A549 (cell line): ENCODE measurements around the gene ARHGAP26. TPM values are rescaled to one million over a fixed set of nuclear protein-coding genes. Genes with fewer than 3 reads are reported as not detected.

ENCODE experiments used
- ATAC-seq, 2 experiments: fragments of 200-7000 bp in 1 of 2; fragments of >200 bp in 1 of 2; cut with Nextera tagmentation in 1 of 2; cut with Tn5 transposase in 1 of 2; 3 replicates each; pipeline versions ENCODE4 v1.8.0 to v1.9.1; 2018 to 2020; ENCODE audit warnings: mild to moderate bottlenecking in 1 of 2, moderate library complexity in 1 of 2
- CTCF ChIA-PET: fragments of 300-600 bp; sonication (Branson Sonifier 250); formaldehyde crosslinking; extraction: SDS; loops from one replicate; lab custom pipeline; 2021; ENCODE audit warnings: antibody characterized with exemption, inconsistent platforms; lab: Yijun Ruan, JAX
- POLR2A ChIA-PET: fragments of 350-600 bp; formaldehyde crosslinking; extraction: SDS; loops from one replicate; lab custom pipeline; 2021; ENCODE audit warnings: antibody characterized with exemption, inconsistent platforms; lab: Yijun Ruan, JAX
- DNase-seq, 2 experiments: peaks; one replicate each; pipeline versions ENCODE4 v3.0.0 to v3.0.0-alpha.2; 2011 to 2016; ENCODE audit warnings: low read depth in 1 of 2, low spot score in 1 of 2
- FAIRE-seq: peaks from 2 replicates; lab custom pipeline; 2011; peaks lifted over from hg19 to GRCh38; lab: Jason Lieb, UNC
- H3K27ac ChIP-seq, 2 experiments: fragments of >200 bp; sonication (Bioruptor Twin); formaldehyde crosslinking; 3 replicates each; pipeline ENCODE4 v1.5.1; 2016 to 2017
- H3K4me1 ChIP-seq: fragments of >200 bp; sonication (Bioruptor Twin); formaldehyde crosslinking; 3 replicates; pipeline ENCODE4 v1.6.1; 2016
- H3K4me2 ChIP-seq: fragments of >200 bp; sonication (Bioruptor Twin); formaldehyde crosslinking; 3 replicates; pipeline ENCODE4 v1.6.1; 2016
- H3K4me3 ChIP-seq: fragments of >200 bp; sonication (Bioruptor Twin); formaldehyde crosslinking; 3 replicates; pipeline ENCODE4 v1.5.1; 2016
- H3K9me3 ChIP-seq: fragments of >200 bp; sonication (Bioruptor Twin); formaldehyde crosslinking; 3 replicates; pipeline ENCODE4 v1.6.1; 2016
- CBX2 ChIP-seq: fragments of 200-600 bp; sonication (generic); IDR thresholded peaks from 2 replicates; pipeline ENCODE4 v1.6.1; 2016; ENCODE audit warnings: low read depth, mild to moderate bottlenecking, borderline replicate concordance
- CBX8 ChIP-seq: fragments of 200-600 bp; sonication (generic); IDR thresholded peaks from 2 replicates; pipeline ENCODE4 v1.6.1; 2016
- CEBPB ChIP-seq, 2 experiments: fragments of >200 bp in 1 of 2; sonication (Bioruptor Twin) in 1 of 2; formaldehyde crosslinking in 1 of 2; IDR thresholded peaks; 2 replicates each; pipeline ENCODE4 v1.6.1; 2012 to 2016
- CHD4 ChIP-seq: fragments of 200-600 bp; sonication (generic); IDR thresholded peaks from 2 replicates; pipeline ENCODE4 v1.6.1; 2016; ENCODE audit warnings: antibody characterized with exemption, mild to moderate bottlenecking, borderline replicate concordance
- EHMT2 ChIP-seq: fragments of 200-600 bp; sonication (generic); IDR thresholded peaks from 2 replicates; pipeline ENCODE4 v1.6.1; 2016; ENCODE audit warnings: antibody characterized with exemption, low read depth, mild to moderate bottlenecking, moderate library complexity
- FOXS1 ChIP-seq: fragments of 250-450 bp; sonication (Bioruptor Pico); IDR thresholded peaks from 2 replicates; pipeline ENCODE4 v1.5.0; 2020; ENCODE audit warnings: mild to moderate bottlenecking, moderate library complexity
- GATA3 ChIP-seq: IDR thresholded peaks from 2 replicates; pipeline ENCODE4 v1.6.1; 2012; ENCODE audit warnings: borderline replicate concordance
- HEYL ChIP-seq: fragments of 250-450 bp; sonication (Bioruptor Pico); IDR thresholded peaks from 2 replicates; pipeline ENCODE4 v1.8.0; 2021; ENCODE audit warnings: mild to moderate bottlenecking, moderate library complexity
- HOXB13 ChIP-seq: fragments of 250-450 bp; sonication (Bioruptor Pico); IDR thresholded peaks from 2 replicates; pipeline ENCODE4 v1.5.0; 2020; ENCODE audit warnings: low read depth, mild to moderate bottlenecking, moderate library complexity
- JUNB ChIP-seq: fragments of >200 bp; sonication (Bioruptor Twin); formaldehyde crosslinking; IDR thresholded peaks from 2 replicates; pipeline ENCODE4 v1.6.1; 2016
- KDM1A ChIP-seq: fragments of 200-600 bp; sonication (generic); IDR thresholded peaks from 2 replicates; pipeline ENCODE4 v1.6.1; 2016; ENCODE audit warnings: low read depth, mild to moderate bottlenecking
- NFE2L2 ChIP-seq: fragments of 150-350 bp; conservative IDR thresholded peaks from 2 replicates; pipeline ENCODE4 v1.6.1; 2014; ENCODE audit warnings: low read length
- NR3C1 ChIP-seq: fragments of >200 bp; sonication (Bioruptor Twin); formaldehyde crosslinking; IDR thresholded peaks from 3 replicates; pipeline ENCODE4 v1.6.1; 2017
- PHF8 ChIP-seq: fragments of 200-600 bp; sonication (generic); IDR thresholded peaks from 2 replicates; pipeline ENCODE4 v1.6.1; 2016; ENCODE audit warnings: low read depth, mild to moderate bottlenecking, antibody characterized with exemption, moderate library complexity, borderline replicate concordance
- RARB ChIP-seq: fragments of 250-450 bp; sonication (Bioruptor Pico); IDR thresholded peaks from 2 replicates; pipeline ENCODE4 v1.8.0; 2021; ENCODE audit warnings: mild to moderate bottlenecking, moderate library complexity
- RCOR1 ChIP-seq: fragments of 150-350 bp; IDR thresholded peaks from 2 replicates; pipeline ENCODE4 v1.6.1; 2014; ENCODE audit warnings: antibody characterized with exemption, low read length, low read depth
- RNF2 ChIP-seq: fragments of 200-600 bp; sonication (generic); IDR thresholded peaks from 2 replicates; pipeline ENCODE4 v1.6.1; 2016; ENCODE audit warnings: low read depth, mild to moderate bottlenecking, antibody characterized with exemption, moderate library complexity, borderline replicate concordance
- SMC3 ChIP-seq: fragments of >200 bp; sonication (Bioruptor Twin); formaldehyde crosslinking; IDR thresholded peaks from 3 replicates; pipeline ENCODE4 v1.6.1; 2018; ENCODE audit warnings: inconsistent platforms
- ZC3H11A ChIP-seq: fragments of 450-650 bp; IDR thresholded peaks from 2 replicates; pipeline ENCODE4 v1.6.1; 2014; ENCODE audit warnings: antibody characterized with exemption, mild to moderate bottlenecking
- ZSCAN20 ChIP-seq: fragments of 250-450 bp; sonication (Bioruptor Pico); IDR thresholded peaks from 2 replicates; pipeline ENCODE4 v1.8.0; 2022; ENCODE audit warnings: mild to moderate bottlenecking, moderate library complexity
- WGBS: methylation state at CpG from one replicate; pipeline ENCODE4 v1.1.6; 2017; ENCODE audit errors: missing lambda C conversion rate; 5-methylcytosine and 5-hydroxymethylcytosine counted together
- polyA plus RNA-seq, 4 experiments: library from polyadenylated mRNA; depleted of rRNA in 3 of 4; stranded (reverse); fragments of >200 nt; fragmentation: RNase III in 1 of 4; extraction: RNeasy Plus Mini Kit Qiagen cat#74134 plus additional on column Dnase treatment in 1 of 4; gene quantifications; 2 replicates in 3 of 4; 3 replicates in 1 of 4; pipeline ENCODE4 v1.2.3, GENCODE V29; 2011 to 2017
- TF ChIP-seq, protein P1 (sequence below): fragments of 250-450 bp; sonication (Bioruptor Pico); IDR thresholded peaks from 2 replicates; pipeline ENCODE4 v1.5.0; 2021; ENCODE audit warnings: mild to moderate bottlenecking, moderate library complexity, borderline replicate concordance
- TF ChIP-seq, protein P2 (sequence below): fragments of >200 bp; sonication (Bioruptor Twin); formaldehyde crosslinking; IDR thresholded peaks from 2 replicates; pipeline ENCODE4 v1.6.1; 2016

Gene ARHGAP26
- polyA plus RNA-seq, 2 of the 4 experiments (the other 2 are of a cell fraction), result 6.6 to 19.1 TPM

DNA sequence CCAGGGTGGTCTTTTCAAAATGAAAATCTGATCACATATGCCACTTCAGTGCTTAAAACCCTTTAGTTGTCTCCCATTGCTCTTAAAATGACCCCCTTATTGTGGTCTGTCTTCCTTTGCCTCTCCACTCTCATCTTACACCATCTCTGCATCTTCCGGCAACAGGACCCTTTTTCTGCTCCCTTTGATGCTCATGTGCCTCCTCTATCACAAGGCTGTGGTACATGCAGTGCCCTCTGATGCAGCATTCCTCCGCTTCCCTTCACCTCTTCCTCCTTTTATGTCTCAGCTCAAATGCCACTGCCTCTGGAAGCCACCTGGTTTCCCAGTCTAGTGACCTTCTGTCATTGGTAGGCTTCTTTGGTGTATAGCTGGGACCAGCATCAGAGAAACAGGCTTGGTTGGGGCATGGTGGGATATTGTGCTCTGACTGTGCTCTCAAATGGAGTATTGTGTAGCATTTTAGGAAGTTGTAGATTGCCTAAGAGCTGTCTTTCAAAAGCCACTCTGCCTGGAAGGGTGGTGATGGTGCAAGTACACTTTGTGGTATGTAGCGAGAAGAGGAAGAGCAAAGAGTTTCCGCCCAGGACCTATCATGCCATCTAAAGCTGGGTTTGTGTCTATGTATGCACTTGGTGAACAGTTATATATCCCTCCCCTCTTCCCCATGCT lies 28.1 kb downstream of the ARHGAP26 start:
- WGBS, result 96% methylated on average over 4 of the region's 4 CpGs
- no peak for DNase-seq
- no peak overlapping the region for H3K27ac ChIP-seq
- FAIRE-seq, result no peak
- peaks cover 54% of the 10 kb centered on the region for H3K4me1 ChIP-seq
- TF ChIP-seq FOXS1 (CRISPR knock-in tag) (no peak), CBX2 (no peak), JUNB (no peak), EHMT2 (no peak), NFE2L2 (no peak), RARB (CRISPR knock-in tag) (no peak)
- H3K9me3 ChIP-seq, result no peaks in the 10 kb centered on the region
- ChIA-PET POLR2A (interaction anchor here (1.0 kb wide), 1 partner anchor 28 kb away, joined by 3 read pairs; the partner anchor contains the start of gene ARHGAP26), CTCF (interaction anchor here (1.2 to 2.7 kb wide), 8 partner anchors 9 to 82 kb away, joined by 3 to 10 read pairs (median 4); partner anchors contain the start of gene ARHGAP26)
- no peak overlapping the region for H3K4me2 ChIP-seq
- H3K4me3 ChIP-seq, result no peak overlapping the region
- no peak for ATAC-seq

DNA sequence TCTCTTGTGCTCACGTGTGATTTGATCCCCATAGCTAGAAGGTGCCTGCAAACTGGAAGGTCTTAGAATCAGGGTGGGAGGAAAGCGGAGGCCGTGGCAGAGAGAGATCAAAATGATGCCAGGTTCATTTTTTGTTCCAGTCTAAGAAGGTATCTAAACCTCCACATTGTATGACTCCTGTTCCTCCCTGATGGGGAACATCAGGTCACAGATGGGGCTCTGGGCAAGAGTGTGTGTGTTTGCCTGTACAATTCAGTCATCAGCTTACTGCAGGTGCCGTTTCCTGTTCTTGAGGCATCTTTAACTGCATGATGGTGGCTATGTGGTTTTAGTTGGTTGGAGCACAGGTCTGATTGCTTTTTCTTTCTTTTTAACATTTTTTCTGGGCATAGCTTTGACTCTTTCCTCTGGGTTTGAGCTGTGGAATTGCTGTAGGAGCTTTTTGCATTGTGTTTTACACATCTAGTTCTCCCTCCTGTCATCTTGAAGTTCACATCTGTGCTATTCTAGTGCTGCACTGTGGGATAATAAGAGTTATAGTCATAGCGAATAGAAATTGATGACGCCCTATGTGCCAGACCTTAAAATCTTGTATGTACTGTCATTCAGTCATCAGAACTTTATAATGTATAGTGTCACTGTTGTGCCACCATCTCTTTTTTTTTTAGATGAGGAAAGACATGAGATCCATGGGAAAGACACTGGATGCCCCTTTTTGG lies 30.8 kb downstream of the ARHGAP26 start:
- Histone ChIP-seq H3K27ac (peak overlapping the region in 1 of 2 experiments; percentile 16; a peak in 2 of 6 replicates), H3K4me3 (no peak overlapping the region), H3K4me2 (no peak overlapping the region), H3K9me3 (no peaks in the 10 kb centered on the region), H3K4me1 (peaks cover 57% of the 10 kb centered on the region)
- TF ChIP-seq ZC3H11A (no peak), PHF8 (no peak), GATA3 (no peak), CBX2 (no peak), RARB (CRISPR knock-in tag) (no peak), EHMT2 (no peak), NR3C1 (no peak), HOXB13 (no peak), SMC3 (no peak), KDM1A (no peak), CHD4 (no peak), ZSCAN20 (CRISPR knock-in tag) (no peak), CBX8 (no peak), CEBPB (IDR thresholded peaks at IDR 0.05) (no peak), RNF2 (no peak)
- TF ChIP-seq, protein P1, sequence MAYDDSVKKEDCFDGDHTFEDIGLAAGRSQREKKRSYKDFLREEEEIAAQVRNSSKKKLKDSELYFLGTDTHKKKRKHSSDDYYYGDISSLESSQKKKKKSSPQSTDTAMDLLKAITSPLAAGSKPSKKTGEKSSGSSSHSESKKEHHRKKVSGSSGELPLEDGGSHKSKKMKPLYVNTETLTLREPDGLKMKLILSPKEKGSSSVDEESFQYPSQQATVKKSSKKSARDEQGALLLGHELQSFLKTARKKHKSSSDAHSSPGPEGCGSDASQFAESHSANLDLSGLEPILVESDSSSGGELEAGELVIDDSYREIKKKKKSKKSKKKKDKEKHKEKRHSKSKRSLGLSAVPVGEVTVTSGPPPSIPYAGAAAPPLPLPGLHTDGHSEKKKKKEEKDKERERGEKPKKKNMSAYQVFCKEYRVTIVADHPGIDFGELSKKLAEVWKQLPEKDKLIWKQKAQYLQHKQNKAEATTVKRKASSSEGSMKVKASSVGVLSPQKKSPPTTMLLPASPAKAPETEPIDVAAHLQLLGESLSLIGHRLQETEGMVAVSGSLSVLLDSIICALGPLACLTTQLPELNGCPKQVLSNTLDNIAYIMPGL (CRISPR knock-in tag), result no peak
- TF ChIP-seq, protein P2, sequence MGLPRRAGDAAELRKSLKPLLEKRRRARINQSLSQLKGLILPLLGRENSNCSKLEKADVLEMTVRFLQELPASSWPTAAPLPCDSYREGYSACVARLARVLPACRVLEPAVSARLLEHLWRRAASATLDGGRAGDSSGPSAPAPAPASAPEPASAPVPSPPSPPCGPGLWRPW, result no peak
- WGBS, result 90% methylated on average over 6 of the region's 6 CpGs
- ChIA-PET POLR2A (no interaction called here), CTCF (interaction anchor here (1.4 kb wide), 1 partner anchor 66 kb away, joined by 4 read pairs; no protein-coding TSS in a partner anchor)
- ATAC-seq (no peak), FAIRE-seq (no peak), DNase-seq (no peak)

DNA sequence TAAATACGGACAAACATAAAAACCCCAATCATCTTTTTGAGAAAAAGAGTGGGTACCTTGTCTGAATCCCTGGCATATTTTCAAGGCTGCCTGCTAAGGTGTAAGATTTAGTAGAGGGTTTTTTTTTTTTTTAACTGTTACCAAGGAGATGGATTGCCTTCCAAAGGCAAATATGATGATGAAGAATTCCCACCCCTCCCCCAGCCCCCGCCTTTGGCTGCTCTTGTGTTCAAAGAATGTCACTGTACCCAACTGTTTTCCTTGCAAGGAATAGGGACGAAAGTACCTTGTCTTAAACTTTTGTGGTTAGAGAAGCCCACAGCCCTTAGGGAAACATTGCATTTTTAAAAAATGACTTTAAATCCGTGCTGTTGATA lies 31.3 kb downstream of the ARHGAP26 start:
- Histone ChIP-seq H3K4me2 (no peak overlapping the region), H3K4me1 (peaks cover 52% of the 10 kb centered on the region), H3K9me3 (no peaks in the 10 kb centered on the region), H3K4me3 (no peak overlapping the region), H3K27ac (peak overlapping the region in 1 of 2 experiments; percentile 42; a peak in 2 of 6 replicates)
- ATAC-seq (no peak), DNase-seq (no peak), FAIRE-seq (no peak)
- TF ChIP-seq RCOR1 (no peak), CBX2 (no peak), HEYL (0 out of 2 replicates have a peak, but pooled peaks have one; percentile 25)
- WGBS, result 81% methylated on average over 4 of the region's 4 CpGs
- POLR2A ChIA-PET, result no interaction called here
- CTCF ChIA-PET, result interaction anchor here (1.4 to 1.7 kb wide), 2 partner anchors 65 to 84 kb away, joined by 4 read pairs; no protein-coding TSS in a partner anchor
